DOHH2 (cell line): ENCODE data around the gene MBD6.

Experiments used
- H3F3A ChIP-seq: fragments of 200-600 bp; sonication (generic), shearing (Covaris generic); 2 replicates; pipeline ENCODE4 v1.6.0; 2016; ENCODE audit warnings: antibody characterized with exemption, mild to moderate bottlenecking; ENCODE audit not compliant: control insufficient read depth, insufficient read depth
- H3K27ac ChIP-seq: fragments of 200-600 bp; sonication (generic); 2 replicates; pipeline ENCODE4 v1.5.1; 2014; ENCODE audit warnings: low read depth, mild to moderate bottlenecking, low read length, moderate library complexity
- H3K27me3 ChIP-seq: fragments of 200-600 bp; sonication (generic); 2 replicates; pipeline ENCODE4 v1.6.1; 2014; ENCODE audit warnings: mild to moderate bottlenecking, low read length, mixed read lengths; ENCODE audit not compliant: control insufficient read depth
- H3K36me3 ChIP-seq: fragments of 200-600 bp; sonication (generic); 2 replicates; pipeline ENCODE4 v1.6.1; 2014; ENCODE audit warnings: mild to moderate bottlenecking, low read length, moderate library complexity, mixed read lengths; ENCODE audit not compliant: control insufficient read depth
- H3K4me1 ChIP-seq: fragments of 200-600 bp; sonication (generic); 2 replicates; pipeline ENCODE4 v1.6.1; 2014; ENCODE audit warnings: mild to moderate bottlenecking, low read length, mixed read lengths; ENCODE audit not compliant: control insufficient read depth
- H3K4me2 ChIP-seq: fragments of 200-600 bp; sonication (generic); 2 replicates; pipeline ENCODE4 v1.6.0; 2014; ENCODE audit warnings: mild to moderate bottlenecking, low read length, moderate library complexity
- H3K4me3 ChIP-seq: fragments of 200-600 bp; sonication (generic); 2 replicates; pipeline ENCODE4 v1.5.1; 2014; ENCODE audit warnings: mild to moderate bottlenecking, low read length, mixed read lengths
- H3K79me2 ChIP-seq: fragments of 200-600 bp; sonication (generic); 2 replicates; pipeline ENCODE4 v1.6.1; 2014; ENCODE audit warnings: mild to moderate bottlenecking, low read length, mixed read lengths; ENCODE audit not compliant: control insufficient read depth
- H3K9me2 ChIP-seq: fragments of 200-600 bp; sonication (generic); replicated peaks from 2 replicates; pipeline ENCODE4 v1.6.1; 2014; ENCODE audit warnings: mild to moderate bottlenecking, low read length, mixed read lengths; ENCODE audit not compliant: control insufficient read depth
- H3K9me3 ChIP-seq: fragments of 200-600 bp; sonication (generic); 2 replicates; pipeline ENCODE4 v1.6.1; 2014; ENCODE audit warnings: antibody characterized with exemption, low read length, mixed read lengths; ENCODE audit not compliant: control insufficient read depth, insufficient read depth
- H4K20me1 ChIP-seq: fragments of 200-600 bp; sonication (generic); 2 replicates; pipeline ENCODE4 v1.6.0; 2014; ENCODE audit warnings: low read depth, mild to moderate bottlenecking, antibody characterized with exemption, low read length, moderate library complexity; ENCODE audit not compliant: control insufficient read depth, insufficient read depth
- EZH2phosphoT487 ChIP-seq: fragments of 200-600 bp; sonication (generic); IDR thresholded peaks from 2 replicates; pipeline ENCODE4 v1.6.1; 2017; ENCODE audit warnings: borderline replicate concordance, mild to moderate bottlenecking, antibody characterized with exemption, low read length, moderate library complexity, mixed read lengths
- TF ChIP-seq, protein P1 (sequence below): fragments of 200-600 bp; sonication (generic); IDR thresholded peaks from one replicate; pipeline ENCODE4 v1.5.1; 2014; ENCODE audit warnings: antibody characterized with exemption, mild to moderate bottlenecking, low read depth, low read length; ENCODE audit not compliant: poor library complexity, severe bottlenecking

The MBD6 gene, protein sequence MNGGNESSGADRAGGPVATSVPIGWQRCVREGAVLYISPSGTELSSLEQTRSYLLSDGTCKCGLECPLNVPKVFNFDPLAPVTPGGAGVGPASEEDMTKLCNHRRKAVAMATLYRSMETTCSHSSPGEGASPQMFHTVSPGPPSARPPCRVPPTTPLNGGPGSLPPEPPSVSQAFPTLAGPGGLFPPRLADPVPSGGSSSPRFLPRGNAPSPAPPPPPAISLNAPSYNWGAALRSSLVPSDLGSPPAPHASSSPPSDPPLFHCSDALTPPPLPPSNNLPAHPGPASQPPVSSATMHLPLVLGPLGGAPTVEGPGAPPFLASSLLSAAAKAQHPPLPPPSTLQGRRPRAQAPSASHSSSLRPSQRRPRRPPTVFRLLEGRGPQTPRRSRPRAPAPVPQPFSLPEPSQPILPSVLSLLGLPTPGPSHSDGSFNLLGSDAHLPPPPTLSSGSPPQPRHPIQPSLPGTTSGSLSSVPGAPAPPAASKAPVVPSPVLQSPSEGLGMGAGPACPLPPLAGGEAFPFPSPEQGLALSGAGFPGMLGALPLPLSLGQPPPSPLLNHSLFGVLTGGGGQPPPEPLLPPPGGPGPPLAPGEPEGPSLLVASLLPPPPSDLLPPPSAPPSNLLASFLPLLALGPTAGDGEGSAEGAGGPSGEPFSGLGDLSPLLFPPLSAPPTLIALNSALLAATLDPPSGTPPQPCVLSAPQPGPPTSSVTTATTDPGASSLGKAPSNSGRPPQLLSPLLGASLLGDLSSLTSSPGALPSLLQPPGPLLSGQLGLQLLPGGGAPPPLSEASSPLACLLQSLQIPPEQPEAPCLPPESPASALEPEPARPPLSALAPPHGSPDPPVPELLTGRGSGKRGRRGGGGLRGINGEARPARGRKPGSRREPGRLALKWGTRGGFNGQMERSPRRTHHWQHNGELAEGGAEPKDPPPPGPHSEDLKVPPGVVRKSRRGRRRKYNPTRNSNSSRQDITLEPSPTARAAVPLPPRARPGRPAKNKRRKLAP

DNA sequence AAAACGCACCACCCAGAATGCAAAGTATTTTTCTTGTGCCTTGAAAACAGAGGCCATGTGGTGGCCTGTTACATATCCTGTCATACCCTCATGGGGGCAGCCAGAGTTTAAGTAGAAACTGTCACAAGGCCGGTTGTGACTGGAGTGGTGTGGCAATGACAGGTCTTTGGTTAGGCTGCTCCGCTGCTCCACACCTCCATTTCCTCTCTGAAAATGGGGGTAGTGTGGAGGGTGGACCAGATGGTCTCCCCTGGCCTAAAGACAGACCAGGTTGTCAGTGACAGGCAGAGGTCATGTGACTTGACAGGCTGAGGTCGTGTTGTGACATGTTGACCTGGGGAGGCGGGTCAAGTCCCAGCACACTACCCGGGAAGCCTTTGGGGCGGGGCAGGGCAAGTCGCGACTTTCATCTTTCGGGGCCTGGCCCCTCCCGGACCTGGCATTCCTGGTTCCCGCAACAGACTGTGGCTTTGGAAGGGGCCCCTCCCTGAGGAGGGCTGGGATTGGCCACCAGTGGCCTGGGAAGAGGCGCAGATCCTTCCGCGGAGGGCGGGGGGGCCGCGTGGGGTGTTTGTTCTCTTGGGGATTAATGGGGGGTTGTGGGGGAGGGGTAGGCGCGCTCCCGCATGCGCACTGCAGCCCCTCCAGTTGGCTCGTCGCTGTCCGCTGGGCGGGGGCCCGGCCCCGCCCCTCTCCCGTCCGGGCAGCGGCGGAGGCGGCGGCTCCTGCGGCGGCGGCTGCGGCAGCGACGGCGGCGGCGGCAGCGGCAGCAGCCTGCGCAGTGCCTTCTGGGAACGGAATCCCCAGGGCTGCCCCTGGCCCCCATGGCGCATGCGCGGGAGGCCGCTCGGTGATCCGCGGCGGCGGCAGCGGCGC is at the start of gene MBD6:
Gene MBD6, plus strand, starts transcription at position 814 of the 876 bp plus-strand sequence. CDS start 1,480 bp downstream, outside the sequence.
- H3K4me1 ChIP-seq = peaks cover 55% of the 10 kb centered on the region
- H3K79me2 ChIP-seq = peaks cover 56% of the 10 kb centered on the region

DNA sequence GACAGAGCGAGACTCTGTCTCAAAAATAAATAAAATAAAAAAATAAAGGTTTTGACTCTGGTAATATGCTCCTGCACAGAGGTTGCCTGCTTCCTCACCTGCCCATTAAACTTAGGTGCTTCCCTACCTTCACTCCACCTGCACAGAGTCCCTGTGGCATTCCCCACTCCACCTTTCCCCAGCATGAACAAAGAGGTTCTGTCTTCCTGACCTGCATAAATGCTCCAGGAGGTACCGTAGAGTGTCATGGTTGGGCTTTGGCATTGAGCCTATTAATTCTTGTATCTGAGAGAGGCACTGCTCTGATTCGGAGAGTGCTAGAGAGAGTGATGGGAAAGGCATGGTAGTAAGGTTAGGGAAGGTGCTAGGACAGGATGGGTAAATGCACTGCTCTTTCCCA is 49.2 kb upstream of the MBD6 start:
- H4K20me1 ChIP-seq = no peaks in the 10 kb centered on the region
- H3K4me3 ChIP-seq = no peak overlapping the region
- H3F3A ChIP-seq = no peaks in the 10 kb centered on the region
- no peaks in the 10 kb centered on the region for H3K9me3 ChIP-seq
- H3K27me3 ChIP-seq = no peaks in the 10 kb centered on the region
- peaks cover 57% of the 10 kb centered on the region for H3K36me3 ChIP-seq
- no peak overlapping the region for H3K27ac ChIP-seq
- no peak overlapping the region for H3K4me2 ChIP-seq
- H3K4me1 ChIP-seq = peaks cover 26% of the 10 kb centered on the region
- H3K79me2 ChIP-seq = peaks cover 20% of the 10 kb centered on the region
- H3K9me2 ChIP-seq = no peaks in the 10 kb centered on the region
- TF ChIP-seq EZH2phosphoT487 = no peak
- TF ChIP-seq, protein P1, sequence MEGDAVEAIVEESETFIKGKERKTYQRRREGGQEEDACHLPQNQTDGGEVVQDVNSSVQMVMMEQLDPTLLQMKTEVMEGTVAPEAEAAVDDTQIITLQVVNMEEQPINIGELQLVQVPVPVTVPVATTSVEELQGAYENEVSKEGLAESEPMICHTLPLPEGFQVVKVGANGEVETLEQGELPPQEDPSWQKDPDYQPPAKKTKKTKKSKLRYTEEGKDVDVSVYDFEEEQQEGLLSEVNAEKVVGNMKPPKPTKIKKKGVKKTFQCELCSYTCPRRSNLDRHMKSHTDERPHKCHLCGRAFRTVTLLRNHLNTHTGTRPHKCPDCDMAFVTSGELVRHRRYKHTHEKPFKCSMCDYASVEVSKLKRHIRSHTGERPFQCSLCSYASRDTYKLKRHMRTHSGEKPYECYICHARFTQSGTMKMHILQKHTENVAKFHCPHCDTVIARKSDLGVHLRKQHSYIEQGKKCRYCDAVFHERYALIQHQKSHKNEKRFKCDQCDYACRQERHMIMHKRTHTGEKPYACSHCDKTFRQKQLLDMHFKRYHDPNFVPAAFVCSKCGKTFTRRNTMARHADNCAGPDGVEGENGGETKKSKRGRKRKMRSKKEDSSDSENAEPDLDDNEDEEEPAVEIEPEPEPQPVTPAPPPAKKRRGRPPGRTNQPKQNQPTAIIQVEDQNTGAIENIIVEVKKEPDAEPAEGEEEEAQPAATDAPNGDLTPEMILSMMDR = no peak

More for the DNA sequence above, at the start of gene MBD6:
- Histone ChIP-seq H3K27ac (peak within 1 kb of the TSS; percentile 97), H4K20me1 (peaks cover 8% of the 10 kb centered on the region), H3K9me2 (no peaks in the 10 kb centered on the region), H3K4me3 (peak within 1 kb of the TSS; percentile 84), H3K9me3 (no peaks in the 10 kb centered on the region), H3K27me3 (no peaks in the 10 kb centered on the region), H3F3A (peaks cover 18% of the 10 kb centered on the region), H3K36me3 (peaks cover 66% of the 10 kb centered on the region), H3K4me2 (peak within 1 kb of the TSS; percentile 92)
- TF ChIP-seq, protein P1 = no peak
- TF ChIP-seq EZH2phosphoT487 = no peak

DNA sequence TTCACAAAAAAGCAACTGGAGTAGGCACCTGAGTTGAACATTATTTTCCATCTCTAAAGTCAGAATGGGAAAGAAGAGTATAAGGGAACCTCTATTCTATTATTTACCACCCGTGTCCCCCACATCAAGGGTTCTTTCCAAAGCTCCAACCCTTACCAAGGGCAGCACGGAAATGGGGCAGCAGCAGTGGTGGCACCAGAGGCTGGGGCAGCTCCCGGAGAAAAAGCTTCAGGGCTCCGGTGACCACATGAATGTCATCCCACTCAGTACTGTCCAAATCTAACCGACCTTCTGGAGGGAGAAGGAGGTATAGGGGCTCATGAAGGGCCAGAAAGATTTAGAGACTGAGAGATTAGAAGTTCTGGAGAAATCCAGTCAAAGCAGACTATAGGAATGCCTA is 48.7 kb upstream of the MBD6 start:
- H3K27ac ChIP-seq = no peak overlapping the region
- H3F3A ChIP-seq = peaks cover under 1% of the 10 kb centered on the region; the same call in 1 of the 2 replicates
- no peak overlapping the region for H3K4me3 ChIP-seq
- no peaks in the 10 kb centered on the region for H3K9me3 ChIP-seq
- no peaks in the 10 kb centered on the region for H3K9me2 ChIP-seq
- peaks cover 30% of the 10 kb centered on the region for H3K4me1 ChIP-seq
- no peaks in the 10 kb centered on the region for H3K27me3 ChIP-seq
- H3K4me2 ChIP-seq = no peak overlapping the region
- H4K20me1 ChIP-seq = no peaks in the 10 kb centered on the region
- peaks cover 24% of the 10 kb centered on the region for H3K79me2 ChIP-seq
- TF ChIP-seq, protein P1 = no peak
- peaks cover 57% of the 10 kb centered on the region for H3K36me3 ChIP-seq
